ENCODE measurements around the gene SLC7A4.

DNA sequence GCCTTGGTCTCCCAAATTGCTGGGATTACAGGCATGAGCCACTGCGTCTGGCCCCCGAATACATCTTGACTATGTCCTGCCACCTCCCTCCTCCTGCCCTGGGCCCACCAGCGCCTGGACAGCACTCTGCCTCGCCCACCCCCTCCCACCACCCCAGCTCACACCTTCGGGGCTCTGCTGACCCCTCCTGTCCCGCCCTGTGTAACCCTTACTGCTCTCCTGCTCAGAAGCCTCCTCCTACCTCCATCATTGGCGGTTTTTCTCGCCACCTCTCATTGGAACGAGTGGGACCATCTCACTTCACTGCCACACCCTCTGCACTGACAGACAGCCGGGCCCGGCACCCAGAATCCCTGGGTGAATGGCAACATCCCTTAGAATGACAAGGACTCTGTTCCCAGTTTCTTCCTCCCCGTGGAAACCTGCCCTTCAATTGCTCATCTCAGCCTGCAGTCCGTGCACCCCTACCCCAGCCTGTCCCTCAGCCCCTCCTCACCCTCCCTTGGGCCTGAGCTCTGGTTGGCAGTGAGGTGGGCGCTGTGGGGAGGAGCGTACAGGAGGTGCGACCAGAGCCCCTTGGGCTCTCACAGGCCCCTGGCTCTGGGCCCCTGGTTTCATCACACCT is 45.6 kb upstream of the SLC7A4 start:
- TF ChIP-seq POLR2A (IDR thresholded peaks at IDR 0.05) = no peak
- no peak for TF ChIP-seq CTCF (IDR thresholded peaks at IDR 0.05)

Measured in adrenal gland (tissue), 5 donors.